A673 (cell line): ENCODE measurements around the gene ACOX3.

Source experiments
- EZH2 ChIP-seq: fragments of 200-600 bp; sonication (generic); IDR thresholded peaks from 2 replicates; pipeline ENCODE4 v1.6.1; 2017; ENCODE audit warnings: borderline replicate concordance, low read depth, mild to moderate bottlenecking, mixed read lengths, antibody characterized with exemption, low read length; ENCODE audit not compliant: poor library complexity, severe bottlenecking
- TF ChIP-seq, protein P1 (sequence below): fragments of 300-800, 200-600 bp; sonication (generic); conservative IDR thresholded peaks from 2 replicates; pipeline ENCODE4 v1.5.1; 2017; ENCODE audit warnings: low read depth, mild to moderate bottlenecking, antibody characterized with exemption, low read length, moderate library complexity, mixed read lengths

DNA sequence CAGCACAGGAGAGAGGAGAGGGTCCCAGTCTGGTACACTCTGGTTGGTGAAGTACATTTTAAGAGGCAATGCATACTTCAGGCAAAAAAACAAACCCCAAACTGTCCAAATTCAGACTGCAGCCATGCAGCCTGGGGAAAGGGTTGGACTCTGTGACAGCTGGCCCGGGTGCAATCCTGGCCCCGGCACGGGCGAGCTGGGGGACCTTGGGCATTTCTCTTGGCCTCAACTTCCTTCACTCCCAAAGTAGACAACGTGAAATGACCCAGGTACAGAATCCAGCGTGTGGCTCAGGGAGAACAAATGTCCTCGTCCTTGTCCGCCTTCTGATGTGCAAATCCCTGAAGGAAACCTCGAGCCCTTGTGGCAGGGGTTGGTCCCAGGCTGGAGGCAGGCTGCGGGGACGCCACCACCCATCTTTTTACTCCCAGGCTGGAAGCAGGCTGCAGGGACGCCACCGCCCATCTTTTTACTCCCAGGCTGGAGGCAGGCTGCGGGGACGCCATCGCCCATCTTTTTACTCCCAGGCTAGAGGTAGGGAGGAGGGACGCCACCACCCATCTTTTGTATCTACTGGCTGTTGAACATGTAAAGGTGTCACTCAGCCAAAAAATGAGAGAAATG is 62.3 kb downstream of the ACOX3 start:
- TF ChIP-seq, protein P1, sequence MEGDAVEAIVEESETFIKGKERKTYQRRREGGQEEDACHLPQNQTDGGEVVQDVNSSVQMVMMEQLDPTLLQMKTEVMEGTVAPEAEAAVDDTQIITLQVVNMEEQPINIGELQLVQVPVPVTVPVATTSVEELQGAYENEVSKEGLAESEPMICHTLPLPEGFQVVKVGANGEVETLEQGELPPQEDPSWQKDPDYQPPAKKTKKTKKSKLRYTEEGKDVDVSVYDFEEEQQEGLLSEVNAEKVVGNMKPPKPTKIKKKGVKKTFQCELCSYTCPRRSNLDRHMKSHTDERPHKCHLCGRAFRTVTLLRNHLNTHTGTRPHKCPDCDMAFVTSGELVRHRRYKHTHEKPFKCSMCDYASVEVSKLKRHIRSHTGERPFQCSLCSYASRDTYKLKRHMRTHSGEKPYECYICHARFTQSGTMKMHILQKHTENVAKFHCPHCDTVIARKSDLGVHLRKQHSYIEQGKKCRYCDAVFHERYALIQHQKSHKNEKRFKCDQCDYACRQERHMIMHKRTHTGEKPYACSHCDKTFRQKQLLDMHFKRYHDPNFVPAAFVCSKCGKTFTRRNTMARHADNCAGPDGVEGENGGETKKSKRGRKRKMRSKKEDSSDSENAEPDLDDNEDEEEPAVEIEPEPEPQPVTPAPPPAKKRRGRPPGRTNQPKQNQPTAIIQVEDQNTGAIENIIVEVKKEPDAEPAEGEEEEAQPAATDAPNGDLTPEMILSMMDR, result no peak
- no peak for TF ChIP-seq EZH2
